Cardiac muscle cell (in vitro differentiated cells and primary cell): ENCODE measurements around the gene LRRC59. TPM values are rescaled to one million over a fixed set of nuclear protein-coding genes. Genes with fewer than 3 reads are reported as not detected.
"Not testable (repeated sequence)": the region's sequence is repeated elsewhere in the genome, so short reads cannot be mapped to it uniquely, and the experiment has no call there.

Source experiments
- DNase-seq, 2 donors: peaks; one replicate each; pipeline versions ENCODE4 v3.0.0 to v3.0.0-alpha.2; 2010 to 2017; ENCODE audit warnings: low read depth in 1 of 2, low spot score in 1 of 2
- H3K27ac ChIP-seq: fragments of 200-600 bp; sonication (generic); 2 replicates; pipeline ENCODE4 v1.5.1; 2016
- H3K27me3 ChIP-seq: fragments of 200-600 bp; sonication (generic); 2 replicates; pipeline ENCODE4 v1.6.0; 2016; ENCODE audit warnings: control low read depth
- H3K36me3 ChIP-seq: fragments of 200-600 bp; sonication (generic); 2 replicates; pipeline ENCODE4 v1.5.1; 2016; ENCODE audit warnings: control low read depth
- H3K4me1 ChIP-seq: fragments of 200-600 bp; sonication (generic); 2 replicates; pipeline ENCODE4 v1.8.1; 2017; ENCODE audit warnings: low read depth, mild to moderate bottlenecking, mixed run types
- H3K4me3 ChIP-seq: fragments of 200-600 bp; sonication (generic); 2 replicates; pipeline ENCODE4 v1.5.1; 2016; ENCODE audit warnings: mild to moderate bottlenecking
- H3K9me3 ChIP-seq: fragments of 200-600 bp; sonication (generic); 2 replicates; pipeline ENCODE4 v1.5.1; 2017; ENCODE audit warnings: low read depth, mild to moderate bottlenecking, control low read depth
- CTCF ChIP-seq: IDR thresholded peaks from 2 replicates; pipeline ENCODE4 v1.5.1; 2012; ENCODE audit warnings: low read depth, mild to moderate bottlenecking, low read length
- polyA plus RNA-seq: library from polyadenylated mRNA; unstranded; fragments of >200 nt; fragmentation: Nextera tagmentation; extraction: Ambion mirVana; gene quantifications from 2 replicates; pipeline ENCODE4 v1.2.1, GENCODE V29; 2016
- total RNA-seq: library from RNA; depleted of rRNA; stranded (reverse); fragments of >200 nt; gene quantifications from 2 replicates; pipeline ENCODE4 v1.2.3, GENCODE V29; 2016

The LRRC59 gene
- total and polyA plus RNA-seq, 2 experiments from 2014 or later = 58.9 to 60.3 TPM

- Histone ChIP-seq H3K36me3 (no peaks in the 10 kb centered on the region), H3K27ac (no peak overlapping the region), H3K4me3 (no peak overlapping the region), H3K27me3 (no peaks in the 10 kb centered on the region), H3K4me1 (no peaks in the 10 kb centered on the region), H3K9me3 (no peaks in the 10 kb centered on the region)
- TF ChIP-seq CTCF = no peak
- DNase-seq = no peak
Measured at GRCh38 chr17:50407921-50408320, 10.6 kb upstream of the LRRC59 start.

GRCh38 chr17:50406578-50406977 is 9.3 kb upstream of the LRRC59 start:
- DNase-seq = no peak
- TF ChIP-seq CTCF = no peak
- no peak overlapping the region for H3K27ac ChIP-seq
- H3K36me3 ChIP-seq = no peaks in the 10 kb centered on the region
- H3K4me3 ChIP-seq = no peak overlapping the region
- no peaks in the 10 kb centered on the region for H3K9me3 ChIP-seq
- H3K4me1 ChIP-seq = no peaks in the 10 kb centered on the region
- no peaks in the 10 kb centered on the region for H3K27me3 ChIP-seq

GRCh38 chr17:50405351-50405750 is 8.0 kb upstream of the LRRC59 start:
- H3K27ac ChIP-seq, H3K36me3 ChIP-seq: not testable (repeated sequence)

GRCh38 chr17:50399591-50399990 is 2.3 kb upstream of the LRRC59 start:
- H3K4me1 ChIP-seq, H3K36me3 ChIP-seq, H3K9me3 ChIP-seq, H3K4me3 ChIP-seq, H3K27ac ChIP-seq, H3K27me3 ChIP-seq, DNase-seq: not testable (repeated sequence)

More at GRCh38 chr17:50405351-50405750, 8.0 kb upstream of the LRRC59 start:
- H3K4me1 ChIP-seq, H3K4me3 ChIP-seq, DNase-seq, H3K27me3 ChIP-seq, H3K9me3 ChIP-seq: not testable (repeated sequence)

- not testable (repeated sequence) for H3K36me3 ChIP-seq, H3K4me1 ChIP-seq, H3K27ac ChIP-seq, H3K27me3 ChIP-seq, DNase-seq, H3K4me3 ChIP-seq, H3K9me3 ChIP-seq
Measured at GRCh38 chr17:50398672-50399071, 1.3 kb upstream of the LRRC59 start.

- H3K27me3 ChIP-seq = no peaks in the 10 kb centered on the region
- peaks cover 10% of the 10 kb centered on the region for H3K4me1 ChIP-seq
- H3K9me3 ChIP-seq = no peaks in the 10 kb centered on the region
- TF ChIP-seq CTCF = no peak
- H3K27ac ChIP-seq = no peak overlapping the region
- H3K4me3 ChIP-seq = peak overlapping the region; percentile 95
- peaks cover 12% of the 10 kb centered on the region for H3K36me3 ChIP-seq
- no peak for DNase-seq
Measured at GRCh38 chr17:50397919-50398285, 579 bp upstream of the LRRC59 start.

GRCh38 chr17:50396261-50397110 is 837 bp downstream of the LRRC59 start:
- Histone ChIP-seq H3K4me1 (peaks cover 10% of the 10 kb centered on the region), H3K27me3 (no peaks in the 10 kb centered on the region), H3K4me3 (peak overlapping the region; percentile 95), H3K36me3 (peaks cover 22% of the 10 kb centered on the region), H3K9me3 (no peaks in the 10 kb centered on the region), H3K27ac (peak overlapping the region; percentile 48)
- peak; percentile 43 to 80 for DNase-seq
- TF ChIP-seq CTCF = no peak
